PC-3 (cell line): ENCODE results near the gene MFAP1.

ENCODE experiments used
- EZH2phosphoT487 ChIP-seq: fragments of 300-600 bp; sonication (generic); IDR thresholded peaks from 2 replicates; pipeline ENCODE4 v1.6.1; 2018; ENCODE audit warnings: mild to moderate bottlenecking, antibody characterized with exemption, low read length, borderline replicate concordance
- TF ChIP-seq, protein P1 (sequence below): fragments of 300-600 bp; sonication (generic); conservative IDR thresholded peaks from 2 replicates; pipeline ENCODE4 v1.5.1; 2017; ENCODE audit warnings: antibody characterized with exemption, low read depth, mild to moderate bottlenecking, low read length

DNA sequence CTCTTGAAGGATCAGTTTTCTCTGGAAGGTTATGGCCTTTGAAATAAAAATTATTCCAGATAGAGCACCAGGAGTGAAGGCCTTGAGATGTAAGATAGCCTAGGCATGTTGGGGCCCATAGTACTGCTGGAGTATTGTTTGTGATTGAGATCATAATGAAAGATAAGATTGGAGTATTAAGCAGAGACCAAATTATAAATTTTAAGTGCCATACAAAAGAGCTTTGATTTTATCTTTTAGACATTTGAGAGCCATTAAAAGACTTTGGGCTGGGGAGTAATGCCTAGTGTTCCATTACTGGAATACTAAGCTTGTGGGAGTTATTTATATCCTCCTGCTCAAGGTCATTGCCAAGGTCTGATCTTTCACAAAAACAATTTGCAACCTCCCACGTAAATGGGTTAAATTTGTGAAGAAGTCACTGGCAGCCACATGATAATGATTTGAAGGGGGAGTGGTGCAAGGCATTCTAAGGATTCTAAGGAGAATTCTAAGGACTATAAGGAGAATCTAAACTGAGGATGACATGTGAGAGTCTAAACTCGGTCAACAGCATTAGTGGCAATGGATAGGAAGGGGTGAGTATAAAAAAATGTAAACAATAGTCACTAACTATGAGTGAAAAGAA, 60.6 kb downstream of the MFAP1 start:
- TF ChIP-seq, protein P1, sequence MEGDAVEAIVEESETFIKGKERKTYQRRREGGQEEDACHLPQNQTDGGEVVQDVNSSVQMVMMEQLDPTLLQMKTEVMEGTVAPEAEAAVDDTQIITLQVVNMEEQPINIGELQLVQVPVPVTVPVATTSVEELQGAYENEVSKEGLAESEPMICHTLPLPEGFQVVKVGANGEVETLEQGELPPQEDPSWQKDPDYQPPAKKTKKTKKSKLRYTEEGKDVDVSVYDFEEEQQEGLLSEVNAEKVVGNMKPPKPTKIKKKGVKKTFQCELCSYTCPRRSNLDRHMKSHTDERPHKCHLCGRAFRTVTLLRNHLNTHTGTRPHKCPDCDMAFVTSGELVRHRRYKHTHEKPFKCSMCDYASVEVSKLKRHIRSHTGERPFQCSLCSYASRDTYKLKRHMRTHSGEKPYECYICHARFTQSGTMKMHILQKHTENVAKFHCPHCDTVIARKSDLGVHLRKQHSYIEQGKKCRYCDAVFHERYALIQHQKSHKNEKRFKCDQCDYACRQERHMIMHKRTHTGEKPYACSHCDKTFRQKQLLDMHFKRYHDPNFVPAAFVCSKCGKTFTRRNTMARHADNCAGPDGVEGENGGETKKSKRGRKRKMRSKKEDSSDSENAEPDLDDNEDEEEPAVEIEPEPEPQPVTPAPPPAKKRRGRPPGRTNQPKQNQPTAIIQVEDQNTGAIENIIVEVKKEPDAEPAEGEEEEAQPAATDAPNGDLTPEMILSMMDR = no peak
- no peak for TF ChIP-seq EZH2phosphoT487
